ENCODE data around the gene RPL3. TPM values are rescaled to one million over a fixed set of nuclear protein-coding genes. Genes with fewer than 3 reads are reported as not detected.

RPL3 gene
- total RNA-seq, 4 donors from 2014 or later: 909 to 2,069 (median 1,420) TPM

DNA sequence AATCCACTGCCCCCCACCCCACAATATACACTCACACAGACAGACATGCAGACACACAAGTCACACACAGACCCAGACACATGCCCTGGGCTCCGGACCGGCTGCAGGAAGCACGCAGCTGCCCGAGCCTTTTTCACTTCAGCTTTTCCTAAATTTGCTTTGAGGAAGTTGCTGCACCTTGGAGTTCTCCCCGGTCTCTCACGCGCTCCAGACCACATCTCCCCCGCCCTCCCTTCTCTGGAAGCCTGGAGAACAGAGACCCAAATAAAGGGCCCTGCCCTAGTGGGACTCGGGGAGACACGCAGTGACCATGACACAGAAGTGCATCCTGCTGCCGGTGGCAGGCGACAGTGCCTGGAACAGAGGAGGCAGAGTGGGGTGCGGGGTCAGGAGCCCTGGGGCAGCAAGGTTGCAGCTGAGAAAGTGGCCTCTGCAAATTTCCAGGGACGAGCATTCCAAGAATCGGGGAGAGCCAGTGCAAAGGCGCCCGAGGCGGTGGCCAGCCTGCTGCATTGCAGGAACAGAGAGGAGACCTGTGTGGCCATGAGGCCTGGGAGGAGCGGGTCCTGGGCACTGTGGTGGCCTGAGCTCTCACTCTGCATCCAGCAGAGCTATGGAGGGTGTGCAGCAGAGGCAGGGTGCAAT is 19.1 kb downstream of the RPL3 start:
- no peaks in the 10 kb centered on the region for H3K9me3 ChIP-seq
- no peak for TF ChIP-seq EP300 (IDR thresholded peaks at IDR 0.05; ENCODE audit: low read depth)
- no peak for TF ChIP-seq POLR2A (IDR thresholded peaks at IDR 0.05)
- TF ChIP-seq, protein P1, sequence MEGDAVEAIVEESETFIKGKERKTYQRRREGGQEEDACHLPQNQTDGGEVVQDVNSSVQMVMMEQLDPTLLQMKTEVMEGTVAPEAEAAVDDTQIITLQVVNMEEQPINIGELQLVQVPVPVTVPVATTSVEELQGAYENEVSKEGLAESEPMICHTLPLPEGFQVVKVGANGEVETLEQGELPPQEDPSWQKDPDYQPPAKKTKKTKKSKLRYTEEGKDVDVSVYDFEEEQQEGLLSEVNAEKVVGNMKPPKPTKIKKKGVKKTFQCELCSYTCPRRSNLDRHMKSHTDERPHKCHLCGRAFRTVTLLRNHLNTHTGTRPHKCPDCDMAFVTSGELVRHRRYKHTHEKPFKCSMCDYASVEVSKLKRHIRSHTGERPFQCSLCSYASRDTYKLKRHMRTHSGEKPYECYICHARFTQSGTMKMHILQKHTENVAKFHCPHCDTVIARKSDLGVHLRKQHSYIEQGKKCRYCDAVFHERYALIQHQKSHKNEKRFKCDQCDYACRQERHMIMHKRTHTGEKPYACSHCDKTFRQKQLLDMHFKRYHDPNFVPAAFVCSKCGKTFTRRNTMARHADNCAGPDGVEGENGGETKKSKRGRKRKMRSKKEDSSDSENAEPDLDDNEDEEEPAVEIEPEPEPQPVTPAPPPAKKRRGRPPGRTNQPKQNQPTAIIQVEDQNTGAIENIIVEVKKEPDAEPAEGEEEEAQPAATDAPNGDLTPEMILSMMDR (IDR thresholded peaks at IDR 0.05): no peak
- TF ChIP-seq POLR2AphosphoS5 (IDR thresholded peaks at IDR 0.05): no peak
- 27% methylated on average over 19 of the region's 19 CpGs; no CpG with 5 or more reads in 1 of the 2 donors for WGBS, 2 donors (ENCODE audit: low coverage in 1 of 2)
- H3K4me1 ChIP-seq: peaks cover 6 to 27% (median 22%) of the 10 kb centered on the region in 4 donors
- in situ Hi-C loops (cut with MboI; ENCODE audit: low pct_ligation_motif_present in 1 of 4, low pct_unique_long_range_greater_than_20kb in 1 of 4, low sequenced_read_pairs in 3 of 4): loop anchor here in 3 of 4 donors (10.0 to 25.0 kb wide), 2 partner anchors 126 to 288 kb away; partner anchors contain the start of genes APOBEC3C (in 2 of the 3) and APOBEC3D (in 2 of the 3)
- peaks cover 5% of the 10 kb centered on the region for H3K27me3 ChIP-seq
- no peak overlapping the region for H3K4me3 ChIP-seq
- DNase-seq: peak; percentile 42
- H3K36me3 ChIP-seq: no peaks in the 10 kb centered on the region
- peak overlapping the region; percentile 45 to 63 (median 46) for H3K27ac ChIP-seq
- intact Hi-C loops (cut with DNase I; ENCODE audit: low total_unique reads): no loop called here

DNA sequence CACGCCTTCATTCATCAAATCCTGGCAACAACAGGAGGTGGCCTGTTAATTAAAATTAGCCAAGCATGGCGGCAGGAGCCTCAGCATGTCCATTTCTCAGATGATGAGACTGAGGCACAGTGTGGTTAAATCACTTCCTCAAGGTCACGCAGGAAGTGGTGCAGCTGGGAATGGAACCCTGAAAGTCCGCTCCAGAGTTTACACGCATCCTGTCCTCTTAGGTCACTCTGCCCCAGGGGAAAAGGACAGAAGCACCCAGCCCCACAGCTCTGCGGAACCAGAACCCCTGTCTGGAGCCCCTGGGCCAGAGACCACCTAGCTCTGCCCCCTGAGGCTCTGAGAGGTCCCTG is 19.6 kb downstream of the RPL3 start:
- intact Hi-C loops (cut with DNase I; ENCODE audit: low total_unique reads): no loop called here
- in situ Hi-C loops (cut with MboI; ENCODE audit: low pct_ligation_motif_present in 1 of 4, low pct_unique_long_range_greater_than_20kb in 1 of 4, low sequenced_read_pairs in 3 of 4): loop anchor here in 3 of 4 donors (10.0 to 25.0 kb wide), 2 partner anchors 125 to 288 kb away; partner anchors contain the start of genes APOBEC3C (in 2 of the 3) and APOBEC3D (in 2 of the 3)
- Histone ChIP-seq H3K4me3 (no peak overlapping the region), H3K36me3 (no peaks in the 10 kb centered on the region), H3K27me3 (peaks cover 5% of the 10 kb centered on the region), H3K9me3 (no peaks in the 10 kb centered on the region), H3K4me1 (peaks cover 6 to 27% (median 22%) of the 10 kb centered on the region in 4 donors), H3K27ac (peak overlapping the region; percentile 45 to 63 (median 46))
- TF ChIP-seq POLR2AphosphoS5 (IDR thresholded peaks at IDR 0.05) (no peak), EP300 (IDR thresholded peaks at IDR 0.05; ENCODE audit: low read depth) (no peak), POLR2A (IDR thresholded peaks at IDR 0.05) (no peak)
- TF ChIP-seq, protein P1 (IDR thresholded peaks at IDR 0.05): no peak
- 40 to 49% methylated on average over 1 to 6 of the region's 6 CpGs for WGBS, 2 donors (ENCODE audit: low coverage in 1 of 2)
- DNase-seq: peak; percentile 25

DNA sequence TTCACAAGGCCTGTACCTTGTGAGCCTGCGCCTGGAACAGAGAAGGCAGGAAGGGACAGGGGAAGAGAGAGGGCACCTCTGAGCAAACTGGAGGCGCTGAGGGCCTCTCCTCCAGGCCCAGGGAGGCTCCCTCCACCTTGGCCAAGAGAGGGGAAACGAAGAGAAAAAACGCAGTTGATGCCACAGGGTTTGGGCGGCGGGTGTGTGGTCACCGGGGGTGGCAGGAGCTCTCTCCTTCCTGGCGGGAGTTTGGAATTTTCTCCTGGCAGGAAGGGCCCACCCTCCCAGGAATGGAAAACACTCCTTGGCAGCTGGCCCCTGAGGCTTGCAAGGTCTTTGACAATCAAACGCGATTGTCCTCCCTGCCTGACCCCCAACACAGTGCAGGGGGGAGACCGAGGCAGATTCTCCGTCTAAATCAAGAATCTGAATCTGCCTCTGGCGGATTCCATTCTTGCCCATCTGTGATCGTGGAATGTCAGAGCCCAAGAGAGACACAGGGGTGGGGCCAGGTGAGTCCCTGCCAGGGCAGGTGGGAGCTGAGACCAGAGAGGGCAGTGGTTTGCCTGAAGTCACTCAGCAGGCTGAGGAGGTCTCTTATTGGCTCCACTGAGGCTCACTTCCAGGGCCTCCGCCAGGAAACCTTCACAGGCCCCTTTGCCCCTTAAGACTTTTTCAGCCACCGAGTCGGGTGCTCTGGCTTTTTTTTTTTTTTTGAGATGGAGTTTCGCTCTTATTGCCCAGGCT is 21.0 kb downstream of the RPL3 start:
- H3K4me3 ChIP-seq: no peak overlapping the region
- WGBS, 2 donors (ENCODE audit: low coverage in 1 of 2): 70% methylated on average over 18 of the region's 18 CpGs; no CpG with 5 or more reads in 1 of the 2 donors
- peaks cover 5% of the 10 kb centered on the region for H3K27me3 ChIP-seq
- no peaks in the 10 kb centered on the region for H3K36me3 ChIP-seq
- TF ChIP-seq EP300 (IDR thresholded peaks at IDR 0.05; ENCODE audit: low read depth) (no peak), POLR2AphosphoS5 (IDR thresholded peaks at IDR 0.05) (no peak), POLR2A (IDR thresholded peaks at IDR 0.05) (no peak)
- TF ChIP-seq, protein P1 (IDR thresholded peaks at IDR 0.05): no peak
- H3K27ac ChIP-seq: peak overlapping the region; percentile 30 to 60 (median 46)
- peaks cover 6 to 27% (median 22%) of the 10 kb centered on the region in 4 donors for H3K4me1 ChIP-seq
- DNase-seq: no peak
- no peaks in the 10 kb centered on the region for H3K9me3 ChIP-seq
- intact Hi-C loops (cut with DNase I; ENCODE audit: low total_unique reads): no loop called here
- in situ Hi-C loops (cut with MboI; ENCODE audit: low pct_ligation_motif_present in 1 of 4, low pct_unique_long_range_greater_than_20kb in 1 of 4, low sequenced_read_pairs in 3 of 4): no loop called here

Measured in transverse colon (tissue), 4 donors.